H1 (cell line): Measurements from ENCODE around the gene MAP10. TPM values are rescaled to one million over a fixed set of nuclear protein-coding genes. Genes with fewer than 3 reads are reported as not detected.

Experiments
- CTCF ChIA-PET: fragments of 300-600 bp; sonication (Branson Sonifier 250); formaldehyde crosslinking; loops from one replicate; lab custom pipeline; 2021; ENCODE audit not compliant: partially characterized antibody; lab: Charles Lee
- POLR2A ChIA-PET: fragments of 300-600 bp; sonication (Branson Sonifier 250); formaldehyde crosslinking; loops from one replicate; lab custom pipeline; 2021; ENCODE audit warnings: inconsistent platforms; ENCODE audit not compliant: partially characterized antibody; lab: Charles Lee
- DNase-seq, 2 experiments: peaks; one replicate each; pipeline versions ENCODE4 v3.0.0 to v3.0.0-alpha.2; 2010 to 2022; ENCODE audit warnings: low spot score in 2 of 2, low read depth in 1 of 2, mixed read lengths in 1 of 2
- FAIRE-seq: peaks from 2 replicates; lab custom pipeline; 2011; peaks lifted over from hg19 to GRCh38; lab: Jason Lieb, UNC
- H2AFZ ChIP-seq: 2 replicates; pipeline ENCODE4 v1.8.1; 2012; ENCODE audit warnings: low read length, inconsistent platforms
- H2AK5ac ChIP-seq: 2 replicates; pipeline ENCODE4 v1.6.1; 2013; ENCODE audit warnings: low read depth, low read length
- H2BK120ac ChIP-seq: replicated peaks from 2 replicates; pipeline ENCODE3; 2013; ENCODE audit warnings: low read depth, low read length, inconsistent platforms
- H2BK12ac ChIP-seq: 2 replicates; pipeline ENCODE4 v1.6.1; 2013; ENCODE audit warnings: low read depth, low read length
- H2BK15ac ChIP-seq: 2 replicates; pipeline ENCODE4 v1.6.1; 2013; ENCODE audit warnings: low read length
- H2BK20ac ChIP-seq: 2 replicates; pipeline ENCODE4 v1.6.1; 2013; ENCODE audit warnings: low read length
- H2BK5ac ChIP-seq: 2 replicates; pipeline ENCODE4 v1.6.1; 2013; ENCODE audit warnings: low read depth, low read length
- H3K14ac ChIP-seq: 2 replicates; pipeline ENCODE4 v1.6.1; 2013; ENCODE audit warnings: inconsistent platforms; ENCODE audit not compliant: insufficient read length
- H3K18ac ChIP-seq: 2 replicates; pipeline ENCODE4 v1.6.1; 2013; ENCODE audit warnings: low read length; ENCODE audit errors: extremely low read depth
- H3K23ac ChIP-seq: 2 replicates; pipeline ENCODE4 v1.6.1; 2013; ENCODE audit warnings: inconsistent platforms; ENCODE audit not compliant: insufficient read length
- H3K23me2 ChIP-seq: 2 replicates; pipeline ENCODE4 v1.6.1; 2013; ENCODE audit warnings: low read depth, low read length
- H3K27ac ChIP-seq: 2 replicates; pipeline ENCODE4 v1.6.1; 2011; ENCODE audit warnings: low read depth, low read length, inconsistent platforms
- H3K27me3 ChIP-seq, 4 experiments: replicated peaks in 1 of 4; 1 replicate in 1 of 4; 2 replicates in 3 of 4; pipeline versions ENCODE4 v1.6.1 to v1.8.1; 2011 to 2013; ENCODE audit warnings: low read length in 3 of 4, mild to moderate bottlenecking in 3 of 4, inconsistent platforms in 2 of 4, mixed read lengths in 2 of 4, moderate library complexity in 1 of 4; ENCODE audit not compliant: control insufficient read depth in 3 of 4, insufficient read depth in 3 of 4; ENCODE audit errors: extremely low read depth in 1 of 4
- H3K36me3 ChIP-seq, 4 experiments: 2 replicates each; pipeline versions ENCODE4 v1.6.1 to v1.8.1; 2011 to 2013; ENCODE audit warnings: mild to moderate bottlenecking in 4 of 4, low read length in 3 of 4, moderate library complexity in 2 of 4, control low read depth in 1 of 4, inconsistent platforms in 1 of 4; ENCODE audit not compliant: insufficient read depth in 4 of 4, control insufficient read depth in 2 of 4
- H3K4ac ChIP-seq: replicated peaks from 2 replicates; pipeline ENCODE3; 2013; ENCODE audit warnings: low read length, low read depth, mixed read lengths, inconsistent platforms; ENCODE audit not compliant: insufficient read length
- H3K4me1 ChIP-seq, 4 experiments: replicated peaks in 1 of 4; 1 replicate in 1 of 4; 2 replicates in 3 of 4; pipeline versions ENCODE4 v1.6.1 to v1.8.1; 2011 to 2013; ENCODE audit warnings: low read length in 3 of 4, inconsistent platforms in 2 of 4, mixed read lengths in 1 of 4; ENCODE audit not compliant: insufficient read depth in 4 of 4, control insufficient read depth in 3 of 4
- H3K4me2 ChIP-seq, 2 experiments: 2 replicates each; pipeline versions ENCODE4 v1.6.1 to v1.8.1; 2011 to 2013; ENCODE audit warnings: low read depth in 2 of 2, low read length in 2 of 2, control low read depth in 1 of 2, inconsistent platforms in 1 of 2, mild to moderate bottlenecking in 1 of 2; ENCODE audit not compliant: insufficient read depth in 1 of 2
- H3K4me3 ChIP-seq, 4 experiments: fragments of 200-600, 300-600 bp in 1 of 4; sonication (generic), shearing (Covaris generic), sonication (Bioruptor Twin) in 1 of 4; 2 replicates each; pipeline versions ENCODE4 v1.5.1 to v1.8.1; 2011 to 2016; ENCODE audit warnings: low read length in 4 of 4, low read depth in 3 of 4, control low read depth in 2 of 4, inconsistent platforms in 2 of 4, mild to moderate bottlenecking in 2 of 4, mixed read lengths in 1 of 4, moderate library complexity in 1 of 4; ENCODE audit not compliant: insufficient read depth in 2 of 4; ENCODE audit errors: extremely low read depth in 1 of 4
- H3K56ac ChIP-seq: replicated peaks from 2 replicates; pipeline ENCODE3; 2013; ENCODE audit warnings: low read depth, mild to moderate bottlenecking, mixed read lengths, low read length, inconsistent platforms; ENCODE audit not compliant: insufficient read length
- H3K79me1 ChIP-seq: 2 replicates; pipeline ENCODE4 v1.6.1; 2013; ENCODE audit warnings: low read depth, low read length, control low read depth
- H3K79me2 ChIP-seq, 2 experiments: 2 replicates each; pipeline versions ENCODE4 v1.6.1 to v1.8.1; 2012 to 2013; ENCODE audit warnings: low read length in 2 of 2, mild to moderate bottlenecking in 2 of 2, inconsistent platforms in 1 of 2; ENCODE audit not compliant: insufficient read depth in 2 of 2, control insufficient read depth in 1 of 2
- H3K9ac ChIP-seq, 4 experiments: replicated peaks in 1 of 4; 1 replicate in 1 of 4; 2 replicates in 3 of 4; pipeline versions ENCODE4 v1.6.1 to v1.8.1; 2011 to 2013; ENCODE audit warnings: low read depth in 3 of 4, low read length in 3 of 4, control low read depth in 2 of 4, mild to moderate bottlenecking in 2 of 4, moderate library complexity in 2 of 4, inconsistent platforms in 1 of 4; ENCODE audit errors: extremely low read depth in 1 of 4
- H3K9me3 ChIP-seq, 2 experiments: 2 replicates each; pipeline versions ENCODE4 v1.6.1 to v1.8.1; 2012 to 2013; ENCODE audit warnings: mild to moderate bottlenecking in 2 of 2, moderate library complexity in 2 of 2, control low read depth in 1 of 2, inconsistent platforms in 1 of 2, low read depth in 1 of 2, low read length in 1 of 2, mixed read lengths in 1 of 2; ENCODE audit not compliant: insufficient read depth in 2 of 2
- H4K20me1 ChIP-seq, 2 experiments: replicated peaks in 1 of 2; 2 replicates each; pipeline versions ENCODE3 to v1.8.1; 2011 to 2013; ENCODE audit warnings: inconsistent platforms in 2 of 2, low read length in 2 of 2, mild to moderate bottlenecking in 1 of 2; ENCODE audit not compliant: insufficient read depth in 2 of 2, control insufficient read depth in 1 of 2
- H4K5ac ChIP-seq: 2 replicates; pipeline ENCODE4 v1.6.1; 2013; ENCODE audit warnings: low read length, low read depth, mixed read lengths, inconsistent platforms; ENCODE audit not compliant: insufficient read length
- H4K8ac ChIP-seq: 2 replicates; pipeline ENCODE4 v1.8.0; 2013; ENCODE audit warnings: mild to moderate bottlenecking, moderate library complexity, low read length, inconsistent platforms; ENCODE audit not compliant: insufficient read depth; ENCODE audit errors: extremely low read depth
- H4K91ac ChIP-seq: replicated peaks from 2 replicates; pipeline ENCODE3; 2013; ENCODE audit warnings: low read length, mixed read lengths, inconsistent platforms; ENCODE audit not compliant: insufficient read length
- CHD1 ChIP-seq: IDR thresholded peaks from 2 replicates; pipeline ENCODE4 v1.6.1; 2012; ENCODE audit warnings: low read depth, low read length, improper control_type of control experiment
- CREB1 ChIP-seq: IDR thresholded peaks from 2 replicates; pipeline ENCODE4 v1.6.1; 2012; ENCODE audit warnings: inconsistent platforms
- GTF2F1 ChIP-seq: IDR thresholded peaks from 2 replicates; pipeline ENCODE4 v1.6.1; 2012; ENCODE audit warnings: low read depth, low read length, improper control_type of control experiment, borderline replicate concordance
- JUND ChIP-seq: IDR thresholded peaks from 2 replicates; pipeline ENCODE4 v1.6.1; 2011; ENCODE audit warnings: mild to moderate bottlenecking, improper control_type of control experiment, low read length
- KDM4A ChIP-seq: IDR thresholded peaks from one replicate; pipeline ENCODE4 v1.7.1; 2012; ENCODE audit warnings: low read depth, mild to moderate bottlenecking, moderate library complexity, low read length, inconsistent platforms; ENCODE audit not compliant: severe bottlenecking
- NRF1 ChIP-seq: IDR thresholded peaks from 2 replicates; pipeline ENCODE4 v1.6.1; 2011; ENCODE audit warnings: mild to moderate bottlenecking, low read depth, low read length, improper control_type of control experiment
- PHF8 ChIP-seq: fragments of 200-600 bp; sonication (generic); conservative IDR thresholded peaks from 2 replicates; pipeline ENCODE4 v1.7.1; 2012; ENCODE audit warnings: low read depth, mild to moderate bottlenecking, inconsistent platforms, low read length, moderate library complexity
- POLR2A ChIP-seq, 2 experiments: IDR thresholded peaks; 1 replicate in 1 of 2; 2 replicates in 1 of 2; pipeline ENCODE4 v1.6.1; 2011; ENCODE audit warnings: low read depth in 2 of 2, low read length in 2 of 2, mild to moderate bottlenecking in 2 of 2; ENCODE audit errors: control extremely low read depth in 1 of 2
- RBBP5 ChIP-seq: IDR thresholded peaks from 2 replicates; pipeline ENCODE4 v1.7.1; 2012; ENCODE audit warnings: low read depth, mild to moderate bottlenecking, inconsistent platforms, low read length, moderate library complexity, borderline replicate concordance
- RXRA ChIP-seq: IDR thresholded peaks from 2 replicates; pipeline ENCODE4 v1.6.1; 2011; ENCODE audit warnings: low read depth, mild to moderate bottlenecking, low read length, moderate library complexity; ENCODE audit not compliant: insufficient read depth
- SIN3A ChIP-seq, 2 experiments: IDR thresholded peaks in 1 of 2; conservative IDR thresholded peaks in 1 of 2; 2 replicates each; pipeline ENCODE4 v1.6.1; 2011 to 2012; ENCODE audit warnings: low read length in 2 of 2, improper control_type of control experiment in 1 of 2, low read depth in 1 of 2, mild to moderate bottlenecking in 1 of 2
- SIX5 ChIP-seq: IDR thresholded peaks from 2 replicates; pipeline ENCODE4 v1.6.1; 2011; ENCODE audit warnings: mild to moderate bottlenecking, low read depth, low read length
- SRF ChIP-seq: IDR thresholded peaks from 2 replicates; pipeline ENCODE4 v1.6.1; 2011; ENCODE audit warnings: mild to moderate bottlenecking, low read depth, low read length, moderate library complexity
- TBP ChIP-seq: IDR thresholded peaks from 2 replicates; pipeline ENCODE4 v1.6.1; 2011; ENCODE audit warnings: low read depth, low read length, improper control_type of control experiment
- WGBS, 2 experiments: shearing (Covaris generic) in 1 of 2; methylation state at CpG; one replicate each; pipeline versions ENCODE4 v1.1.6 to v1.1.7; 2013 to 2015; ENCODE audit warnings: low lambda C conversion rate in 2 of 2, mixed read lengths in 2 of 2, inconsistent platforms in 1 of 2, low coverage in 1 of 2, missing lambda C conversion rate in 1 of 2; ENCODE audit not compliant: insufficient replicate concordance in 2 of 2, insufficient coverage in 1 of 2, insufficient read length in 1 of 2; ENCODE audit errors: extremely low coverage in 1 of 2, missing lambda C conversion rate in 1 of 2; 5-methylcytosine and 5-hydroxymethylcytosine counted together
- polyA plus RNA-seq, 7 experiments: library from polyadenylated mRNA; depleted of rRNA in 3 of 7; stranded (reverse) in 5 of 7; unstranded in 2 of 7; fragments of >200 nt in 5 of 7; fragments of 200-250 nt in 2 of 7; gene quantifications; 1 replicate in 5 of 7; 2 replicates in 1 of 7; 4 replicates in 1 of 7; pipeline versions ENCODE4 v1.2.1 to v1.2.3, GENCODE V29; 2011 to 2013; ENCODE audit warnings: missing spikeins in 2 of 7, mixed read lengths in 2 of 7
- total RNA-seq: library from RNA; stranded (reverse); fragmentation: NEBNext Ultra II Directional; extraction: Animal tissue kit (Norgen Biotek cat#: 25700); gene quantifications from 2 replicates; pipeline ENCODE4 v1.2.1, GENCODE V29; 2021
- TF ChIP-seq, protein P1 (sequence below): IDR thresholded peaks from 2 replicates; pipeline ENCODE4 v1.6.1; 2011; ENCODE audit warnings: low read depth, mild to moderate bottlenecking, low read length; ENCODE audit not compliant: insufficient read depth

Gene MAP10
- total and polyA plus RNA-seq, 2 of the 8 experiments (the other 6 are each of a cell fraction or from before 2014, with no cell fraction given): 1.5 to 3.5 TPM

- Histone ChIP-seq H3K56ac (no peak overlapping the region), H3K27me3 (no peaks in the 10 kb centered on the region), H4K20me1 (no peaks in the 10 kb centered on the region), H4K8ac (no peak overlapping the region), H3K23ac (no peak overlapping the region), H3K23me2 (no peaks in the 10 kb centered on the region), H3K14ac (no peak overlapping the region), H3K4me1 (no peaks in the 10 kb centered on the region), H3K79me2 (no peaks in the 10 kb centered on the region), H3K9me3 (peaks cover 0 to 4% of the 10 kb centered on the region in 2 experiments; a peak in 2 of 4 replicates), H2BK12ac (no peak overlapping the region), H2AFZ (no peak overlapping the region), H2BK20ac (no peak overlapping the region), H3K4ac (no peak overlapping the region), H4K91ac (no peak overlapping the region), H3K18ac (no peak overlapping the region), H3K9ac (no peak overlapping the region), H2AK5ac (no peak overlapping the region), H2BK120ac (no peak overlapping the region), H3K4me3 (no peak overlapping the region), H3K4me2 (no peak overlapping the region), H3K27ac (no peak overlapping the region), H2BK15ac (no peak overlapping the region), H3K79me1 (no peaks in the 10 kb centered on the region), H3K36me3 (no peaks in the 10 kb centered on the region), H4K5ac (no peak overlapping the region), H2BK5ac (no peak overlapping the region)
- no peak for DNase-seq
- CTCF ChIA-PET: no interaction called here
- 87% methylated on average over 4 of the region's 4 CpGs; no CpG with 5 or more reads in 1 of the 2 experiments for WGBS, 2 experiments
- POLR2A ChIA-PET: no interaction called here
- FAIRE-seq: no peak
- no peak for TF ChIP-seq PHF8
- TF ChIP-seq CHD1: no peak
- TF ChIP-seq SRF: no peak
- no peak for TF ChIP-seq KDM4A
- TF ChIP-seq JUND: no peak
- no peak for TF ChIP-seq TBP
- TF ChIP-seq GTF2F1: no peak
- TF ChIP-seq RXRA: no peak
- no peak for TF ChIP-seq SIX5
- no peak for TF ChIP-seq SIN3A (conservative IDR thresholded peaks at IDR 0.05 in 1 of 2, IDR thresholded peaks at IDR 0.05 in 1 of 2; ENCODE audit: low read depth in 1 of 2, low read length in 2 of 2)
- TF ChIP-seq, protein P1, sequence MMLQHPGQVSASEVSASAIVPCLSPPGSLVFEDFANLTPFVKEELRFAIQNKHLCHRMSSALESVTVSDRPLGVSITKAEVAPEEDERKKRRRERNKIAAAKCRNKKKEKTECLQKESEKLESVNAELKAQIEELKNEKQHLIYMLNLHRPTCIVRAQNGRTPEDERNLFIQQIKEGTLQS: no peak
- no peak for TF ChIP-seq CREB1
- no peak for TF ChIP-seq RBBP5
- no peak for TF ChIP-seq NRF1
- TF ChIP-seq POLR2A (IDR thresholded peaks at IDR 0.05; ENCODE audit: control extremely low read depth in 1 of 2, low read depth in 2 of 2, low read length in 2 of 2): no peak
Observed at GRCh38 chr1:232837087-232837486, 31.9 kb downstream of the MAP10 start.
